M059J (cell line): ENCODE data around the gene CAPN15. TPM values are rescaled to one million over a fixed set of nuclear protein-coding genes. Genes with fewer than 3 reads are reported as not detected.

Source experiments
- DNase-seq: peaks from one replicate; pipeline ENCODE4 v3.0.0-alpha.2; 2012; ENCODE audit warnings: low read depth
- total RNA-seq: library from RNA; depleted of rRNA; stranded (reverse); fragments of >200 nt; shearing (Covaris generic); gene quantifications from 2 replicates; pipeline ENCODE4 v1.2.3, GENCODE V29; 2014

Gene CAPN15
- total RNA-seq, 1 experiment from 2014 or later = 36.7 TPM

- DNase-seq = peak; percentile 98
These were observed 1.9 kb upstream of the CAPN15 start for GRCh38 chr16:525520-526180.

- DNase-seq = peak; percentile 52
These were observed 1.1 kb upstream of the CAPN15 start for GRCh38 chr16:526181-527014.

GRCh38 chr16:528111-529011, 849 bp downstream of the CAPN15 start:
- peak; percentile 88 for DNase-seq

GRCh38 chr16:529012-529575, 1.6 kb downstream of the CAPN15 start:
- no peak for DNase-seq

- no peak for DNase-seq
These were observed 2.8 kb downstream of the CAPN15 start for GRCh38 chr16:530111-530817.

- no peak for DNase-seq
These were observed 4.1 kb downstream of the CAPN15 start for GRCh38 chr16:531494-532125.

GRCh38 chr16:533391-534123, 6.0 kb downstream of the CAPN15 start:
- no peak for DNase-seq

GRCh38 chr16:534135-534534, 6.6 kb downstream of the CAPN15 start:
- no peak for DNase-seq

- no peak for DNase-seq
These were observed 7.4 kb downstream of the CAPN15 start for GRCh38 chr16:534856-535445.

GRCh38 chr16:535446-536405, 8.2 kb downstream of the CAPN15 start:
- peak; percentile 91 for DNase-seq

GRCh38 chr16:536746-537145, 9.2 kb downstream of the CAPN15 start:
- DNase-seq = no peak

- no peak for DNase-seq
These were observed 10.2 kb downstream of the CAPN15 start for GRCh38 chr16:537415-538335.

GRCh38 chr16:539901-540530, 12.5 kb downstream of the CAPN15 start:
- peak; percentile 28 for DNase-seq

GRCh38 chr16:540645-541340, 13.3 kb downstream of the CAPN15 start:
- DNase-seq = no peak

GRCh38 chr16:543301-544164, 16.0 kb downstream of the CAPN15 start:
- DNase-seq = no peak
